GM12875 (cell line): Measurements from ENCODE around the gene NFATC1.

ENCODE experiments used
- H3K4me3 ChIP-seq: one replicate; pipeline ENCODE4 v1.5.1; 2011; ENCODE audit warnings: low read depth, low read length, control low read depth
- TF ChIP-seq, protein P1 (sequence below): IDR thresholded peaks from 2 replicates; pipeline ENCODE4 v1.5.1; 2011; ENCODE audit warnings: low read depth, mild to moderate bottlenecking, control low read depth, inconsistent platforms, low read length, moderate library complexity, borderline replicate concordance; ENCODE audit not compliant: insufficient read depth

The NFATC1 gene

DNA sequence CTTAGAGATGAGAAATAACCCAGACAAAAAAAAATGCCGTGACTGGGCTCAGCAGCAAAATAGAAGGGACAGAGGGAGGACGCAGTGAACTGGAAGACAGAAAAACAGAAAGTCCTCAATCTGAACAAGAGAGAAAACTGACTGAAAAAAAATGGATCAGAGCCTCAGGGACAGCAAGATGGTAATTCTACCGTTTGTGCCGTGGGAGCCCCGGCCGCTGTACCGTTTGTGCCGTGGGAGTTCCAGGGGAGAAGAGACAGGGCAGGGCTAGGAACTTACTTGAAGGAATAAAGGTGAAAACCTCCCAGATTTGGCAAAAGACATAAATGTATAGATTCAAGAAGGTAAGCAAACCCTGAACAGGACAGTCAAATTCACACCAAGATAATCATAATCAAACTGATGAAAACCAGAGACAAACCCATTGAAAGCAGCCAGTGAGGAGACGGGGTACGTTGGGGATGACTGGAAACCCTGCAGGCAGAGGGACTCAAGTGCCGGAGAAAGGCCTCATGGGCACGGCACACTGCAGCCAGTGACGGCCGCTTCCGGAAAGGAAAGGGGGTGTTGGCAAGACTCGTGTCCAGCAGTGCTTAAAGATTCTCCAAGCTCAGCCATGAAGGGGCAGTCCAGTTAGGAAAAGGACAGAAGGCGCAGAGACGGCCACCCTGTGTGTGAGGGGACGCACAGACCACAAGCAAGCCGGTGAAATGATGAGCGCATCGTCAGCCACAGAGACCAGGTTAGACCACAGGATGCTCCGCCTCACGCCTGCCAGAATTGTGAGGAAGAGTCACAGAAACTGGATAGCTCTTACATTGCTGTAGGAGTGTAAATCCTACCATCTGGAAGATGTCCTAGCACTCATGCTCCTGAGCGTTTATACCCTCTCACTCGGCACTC is 40.0 kb upstream of the NFATC1 start:
- H3K4me3 ChIP-seq, result no peak overlapping the region
- TF ChIP-seq, protein P1, sequence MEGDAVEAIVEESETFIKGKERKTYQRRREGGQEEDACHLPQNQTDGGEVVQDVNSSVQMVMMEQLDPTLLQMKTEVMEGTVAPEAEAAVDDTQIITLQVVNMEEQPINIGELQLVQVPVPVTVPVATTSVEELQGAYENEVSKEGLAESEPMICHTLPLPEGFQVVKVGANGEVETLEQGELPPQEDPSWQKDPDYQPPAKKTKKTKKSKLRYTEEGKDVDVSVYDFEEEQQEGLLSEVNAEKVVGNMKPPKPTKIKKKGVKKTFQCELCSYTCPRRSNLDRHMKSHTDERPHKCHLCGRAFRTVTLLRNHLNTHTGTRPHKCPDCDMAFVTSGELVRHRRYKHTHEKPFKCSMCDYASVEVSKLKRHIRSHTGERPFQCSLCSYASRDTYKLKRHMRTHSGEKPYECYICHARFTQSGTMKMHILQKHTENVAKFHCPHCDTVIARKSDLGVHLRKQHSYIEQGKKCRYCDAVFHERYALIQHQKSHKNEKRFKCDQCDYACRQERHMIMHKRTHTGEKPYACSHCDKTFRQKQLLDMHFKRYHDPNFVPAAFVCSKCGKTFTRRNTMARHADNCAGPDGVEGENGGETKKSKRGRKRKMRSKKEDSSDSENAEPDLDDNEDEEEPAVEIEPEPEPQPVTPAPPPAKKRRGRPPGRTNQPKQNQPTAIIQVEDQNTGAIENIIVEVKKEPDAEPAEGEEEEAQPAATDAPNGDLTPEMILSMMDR, result no peak

DNA sequence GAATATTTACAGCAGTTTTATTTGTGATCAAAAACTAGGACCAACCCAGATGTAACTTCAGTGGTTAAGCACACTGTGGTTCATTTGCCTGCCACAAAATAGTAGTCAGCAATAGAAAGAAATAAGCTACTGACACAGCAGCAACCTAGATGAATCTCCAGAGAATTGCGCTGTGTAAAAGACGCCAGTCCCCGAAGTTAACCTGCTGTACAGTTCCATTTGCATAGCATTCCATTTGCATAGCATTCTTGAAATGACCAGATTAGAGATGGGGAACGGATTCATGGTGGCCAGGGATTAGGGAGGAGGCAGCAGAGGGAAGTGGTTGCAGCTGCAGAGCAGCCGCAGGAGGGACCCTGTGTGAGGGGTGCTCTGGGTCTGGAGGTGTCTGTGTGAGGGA is 39.3 kb upstream of the NFATC1 start:
- no peak overlapping the region for H3K4me3 ChIP-seq
- TF ChIP-seq, protein P1, result no peak

DNA sequence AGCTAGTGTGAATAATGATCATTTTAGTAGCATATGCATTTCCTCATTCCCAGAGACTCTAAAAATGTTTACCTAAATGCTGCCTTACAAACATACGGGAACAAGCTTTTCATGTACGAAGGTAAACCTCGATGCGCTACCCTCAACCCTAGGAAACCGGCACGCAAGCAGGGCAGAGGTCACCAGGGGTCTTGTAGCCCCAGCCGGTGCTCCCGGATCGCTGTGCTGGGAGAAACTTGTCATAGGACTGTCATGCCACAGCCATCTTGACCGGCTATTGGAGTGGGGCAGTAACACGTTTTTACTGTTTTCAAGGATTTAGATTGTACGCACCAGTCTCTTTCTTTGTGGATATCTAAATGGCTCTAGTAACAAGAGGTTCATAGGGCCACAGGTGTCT is 34.8 kb upstream of the NFATC1 start:
- TF ChIP-seq, protein P1, result no peak

DNA sequence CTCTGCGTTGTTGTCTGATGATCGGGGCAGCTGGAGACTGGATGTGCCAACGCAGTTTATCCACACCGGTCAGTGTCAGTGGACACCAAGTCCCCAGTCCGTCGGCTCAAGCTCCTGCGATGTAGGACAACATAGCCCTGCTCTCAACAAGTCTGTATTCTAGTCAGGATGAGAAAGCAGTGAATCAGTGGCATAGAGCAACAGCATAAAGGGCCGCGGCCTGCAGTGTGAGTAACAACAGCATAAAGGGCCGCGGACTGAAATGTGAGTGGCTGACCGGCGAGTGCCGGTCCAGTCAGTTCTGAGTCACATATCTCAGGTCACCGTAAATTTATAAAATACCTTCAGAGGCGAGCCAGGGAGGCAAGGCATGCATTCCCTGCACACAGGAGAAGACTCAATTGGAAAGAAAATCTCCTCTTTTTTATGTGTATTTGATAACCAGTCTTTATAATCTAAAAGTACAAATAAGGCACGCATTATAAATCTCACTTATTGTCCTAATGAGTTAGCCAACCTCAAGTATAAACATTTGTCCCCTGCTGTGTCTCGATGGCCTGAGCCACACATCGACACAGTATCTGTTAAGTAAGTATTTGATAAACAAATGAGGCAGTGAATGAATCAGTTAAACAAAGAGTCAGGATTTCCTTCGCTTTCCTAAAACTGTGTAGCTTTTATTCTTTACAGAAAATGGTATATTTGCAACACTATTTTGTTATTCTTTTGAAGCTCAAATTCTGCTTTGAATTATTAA is 33.8 kb upstream of the NFATC1 start:
- TF ChIP-seq, protein P1, result no peak
- H3K4me3 ChIP-seq, result no peak overlapping the region

More for the DNA sequence above, 34.8 kb upstream of the NFATC1 start:
- H3K4me3 ChIP-seq, result no peak overlapping the region

DNA sequence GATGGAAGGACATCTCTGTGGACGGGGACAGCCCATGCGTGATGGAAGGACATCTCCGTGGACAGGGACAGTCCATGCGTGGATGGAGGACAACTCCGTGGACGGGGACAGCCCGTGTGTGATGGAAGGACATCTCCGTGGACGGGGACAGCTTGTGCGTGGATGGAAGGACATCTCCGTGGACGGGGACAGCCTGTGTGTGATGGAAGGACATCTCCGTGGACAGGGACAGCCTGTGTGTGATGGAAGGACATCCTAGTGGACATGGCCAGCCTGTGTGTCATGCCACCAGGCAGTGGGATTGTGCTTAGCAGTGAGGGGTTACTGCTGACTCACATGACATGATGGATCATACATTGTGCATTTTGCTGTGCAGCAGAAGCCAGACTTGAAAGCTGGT is 30.0 kb upstream of the NFATC1 start:
- H3K4me3 ChIP-seq, result no peak overlapping the region
- TF ChIP-seq, protein P1, result no peak

DNA sequence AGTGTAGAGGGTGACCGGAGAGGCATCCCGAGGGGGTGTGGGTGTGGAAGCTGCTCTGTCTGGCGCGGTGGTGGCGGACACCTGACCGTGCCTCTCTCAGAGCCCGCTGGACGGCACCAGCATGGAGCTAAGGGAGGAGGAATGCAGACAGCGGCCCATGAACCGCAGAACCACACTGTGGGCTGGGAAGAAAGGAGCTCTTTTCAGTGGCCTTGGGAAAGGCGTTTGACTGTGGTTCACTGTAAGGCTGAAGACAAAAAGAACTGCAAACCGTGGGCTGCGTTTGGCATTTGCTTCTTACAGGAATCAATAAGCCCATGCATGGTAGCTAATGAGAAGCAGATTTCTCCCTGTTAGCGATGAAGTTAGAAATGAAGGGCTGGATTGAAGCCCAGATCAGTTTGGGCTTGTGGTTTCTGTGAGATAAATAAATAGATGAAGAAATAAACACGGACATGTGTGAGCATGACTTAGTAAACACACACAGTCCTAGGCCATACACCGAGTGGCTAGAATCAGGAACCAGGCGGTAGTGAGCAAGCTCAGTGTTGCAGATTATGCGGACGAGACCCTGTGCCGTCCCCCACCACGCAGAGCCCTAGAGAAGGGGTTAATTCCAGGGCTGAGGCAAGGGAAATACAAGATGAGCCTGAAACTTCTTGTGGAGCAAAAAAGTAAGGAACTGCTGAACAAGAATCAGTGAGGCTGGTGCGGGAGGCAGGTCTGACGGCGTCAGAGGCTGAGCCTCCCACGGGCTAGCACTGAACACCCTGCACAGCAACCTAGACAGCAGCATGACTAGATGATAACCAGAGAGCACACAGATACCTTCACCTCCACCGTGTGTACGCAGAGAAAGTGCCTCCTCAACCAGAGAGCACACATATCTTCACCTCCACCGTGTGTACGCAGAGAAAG is 29.3 kb upstream of the NFATC1 start:
- no peak overlapping the region for H3K4me3 ChIP-seq
- TF ChIP-seq, protein P1, result no peak
